Measurements from ENCODE around the gene SUPT16H.

Gene SUPT16H

GRCh38 chr14:21414137-21414631 is 30.4 kb upstream of the SUPT16H start:
- no peak for DNase-seq
- Histone ChIP-seq H3K79me1 (ENCODE audit: low read length) (no peaks in the 10 kb centered on the region), H3K4me3 (ENCODE audit: low read length) (no peak overlapping the region), H2BK5ac (ENCODE audit: low read length) (no peak overlapping the region), H3K4ac (ENCODE audit: low read depth, low read length) (no peak overlapping the region), H3K4me1 (ENCODE audit: control insufficient read depth, low read depth, low read length) (no peaks in the 10 kb centered on the region), H3K23ac (ENCODE audit: low read length) (no peak overlapping the region), H4K5ac (ENCODE audit: low read length) (no peak overlapping the region), H3K36me3 (ENCODE audit: control insufficient read depth, insufficient read depth, low read length) (peaks cover 11% of the 10 kb centered on the region), H3K9ac (ENCODE audit: low read length) (no peak overlapping the region), H2BK120ac (ENCODE audit: low read depth, low read length) (no peak overlapping the region), H3K18ac (ENCODE audit: low read length) (no peak overlapping the region), H4K8ac (ENCODE audit: low read depth, low read length) (no peak overlapping the region), H3K27me3 (ENCODE audit: insufficient read depth, low read length, poor library complexity) (peaks cover 3% of the 10 kb centered on the region), H2BK15ac (replicated peaks; ENCODE audit: low read depth) (no peak overlapping the region), H3K56ac (ENCODE audit: low read length) (no peak overlapping the region), H3K27ac (ENCODE audit: low read depth, low read length) (no peak overlapping the region), H2AK5ac (ENCODE audit: low read length) (no peak overlapping the region), H3K4me2 (ENCODE audit: low read length) (no peak overlapping the region), H3K79me2 (ENCODE audit: control insufficient read depth, insufficient read depth, low read length) (no peaks in the 10 kb centered on the region)
- WGBS (ENCODE audit: extremely low coverage, insufficient coverage, low lambda C conversion rate): no CpG with 5 or more reads among the region's 1 CpG

DNA sequence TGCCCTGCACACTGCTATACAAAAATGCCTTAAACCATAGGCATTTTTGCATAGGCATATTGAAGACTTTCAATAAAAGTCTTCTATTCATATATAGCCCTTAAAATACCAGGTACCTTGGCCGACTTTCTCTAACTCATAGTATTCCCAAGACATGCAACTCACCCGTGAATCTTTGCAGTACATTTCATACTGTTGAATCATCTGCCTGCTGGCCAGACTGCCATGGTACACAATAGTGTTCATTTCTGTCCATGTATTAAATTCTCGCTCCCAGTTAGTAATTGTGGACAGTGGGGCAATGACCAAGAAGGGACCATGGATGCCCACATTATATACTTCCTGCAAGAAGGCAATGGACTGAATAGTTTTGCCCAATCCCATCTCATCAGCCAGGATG is 24.3 kb upstream of the SUPT16H start:
- H3K18ac ChIP-seq (ENCODE audit: low read length): no peak overlapping the region
- H2AK5ac ChIP-seq (ENCODE audit: low read length): no peak overlapping the region
- H3K4me3 ChIP-seq (ENCODE audit: low read length): no peak overlapping the region
- H3K27me3 ChIP-seq (ENCODE audit: insufficient read depth, low read length, poor library complexity): peaks cover 3% of the 10 kb centered on the region
- no peak for DNase-seq
- H2BK5ac ChIP-seq (ENCODE audit: low read length): no peak overlapping the region
- no peak overlapping the region for H3K9ac ChIP-seq (ENCODE audit: low read length)
- no peak overlapping the region for H4K8ac ChIP-seq (ENCODE audit: low read depth, low read length)
- H2BK120ac ChIP-seq (ENCODE audit: low read depth, low read length): no peak overlapping the region
- no peak overlapping the region for H3K23ac ChIP-seq (ENCODE audit: low read length)
- no peak overlapping the region for H2BK15ac ChIP-seq (replicated peaks; ENCODE audit: low read depth)
- no peak overlapping the region for H4K5ac ChIP-seq (ENCODE audit: low read length)
- H3K56ac ChIP-seq (ENCODE audit: low read length): no peak overlapping the region
- no peaks in the 10 kb centered on the region for H3K79me1 ChIP-seq (ENCODE audit: low read length)
- no peak overlapping the region for H3K27ac ChIP-seq (ENCODE audit: low read depth, low read length)
- H3K79me2 ChIP-seq (ENCODE audit: control insufficient read depth, insufficient read depth, low read length): no peaks in the 10 kb centered on the region
- H3K4me1 ChIP-seq (ENCODE audit: control insufficient read depth, low read depth, low read length): no peaks in the 10 kb centered on the region
- WGBS (ENCODE audit: extremely low coverage, insufficient coverage, low lambda C conversion rate): no CpG with 5 or more reads among the region's 3 CpGs
- peaks cover 22% of the 10 kb centered on the region for H3K36me3 ChIP-seq (ENCODE audit: control insufficient read depth, insufficient read depth, low read length)
- no peak overlapping the region for H3K4me2 ChIP-seq (ENCODE audit: low read length)
- no peak overlapping the region for H3K4ac ChIP-seq (ENCODE audit: low read depth, low read length)

DNA sequence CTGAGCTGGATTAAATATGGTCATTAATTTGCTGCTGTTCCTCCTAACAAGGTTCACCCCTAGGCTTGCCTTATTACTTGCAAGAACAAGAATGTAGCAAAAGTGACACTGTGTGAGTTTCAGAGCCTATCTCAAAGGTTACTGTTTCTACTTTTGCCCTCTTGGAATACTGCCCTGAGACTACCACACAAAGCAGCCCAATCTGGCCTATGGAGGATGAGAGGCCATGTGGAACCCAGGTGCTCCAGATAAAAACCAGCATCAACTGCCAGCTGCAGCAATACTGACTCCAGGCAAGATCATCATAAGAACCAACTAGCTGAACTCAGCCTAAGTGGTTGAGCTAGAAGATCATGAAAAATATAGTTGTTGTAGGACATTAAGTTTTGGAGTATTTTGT is 22.4 kb upstream of the SUPT16H start:
- H2BK5ac ChIP-seq (ENCODE audit: low read length): no peak overlapping the region
- no peak overlapping the region for H3K9ac ChIP-seq (ENCODE audit: low read length)
- no peaks in the 10 kb centered on the region for H3K79me1 ChIP-seq (ENCODE audit: low read length)
- H3K23ac ChIP-seq (ENCODE audit: low read length): no peak overlapping the region
- no peak overlapping the region for H4K8ac ChIP-seq (ENCODE audit: low read depth, low read length)
- H3K79me2 ChIP-seq (ENCODE audit: control insufficient read depth, insufficient read depth, low read length): no peaks in the 10 kb centered on the region
- H3K18ac ChIP-seq (ENCODE audit: low read length): no peak overlapping the region
- peaks cover 32% of the 10 kb centered on the region for H3K36me3 ChIP-seq (ENCODE audit: control insufficient read depth, insufficient read depth, low read length)
- no peak overlapping the region for H3K56ac ChIP-seq (ENCODE audit: low read length)
- H3K4me1 ChIP-seq (ENCODE audit: control insufficient read depth, low read depth, low read length): no peaks in the 10 kb centered on the region
- peaks cover 3% of the 10 kb centered on the region for H3K27me3 ChIP-seq (ENCODE audit: insufficient read depth, low read length, poor library complexity)
- DNase-seq: no peak
- H3K4me3 ChIP-seq (ENCODE audit: low read length): no peak overlapping the region
- H3K27ac ChIP-seq (ENCODE audit: low read depth, low read length): no peak overlapping the region
- no peak overlapping the region for H2AK5ac ChIP-seq (ENCODE audit: low read length)
- no peak overlapping the region for H3K4ac ChIP-seq (ENCODE audit: low read depth, low read length)
- no peak overlapping the region for H4K5ac ChIP-seq (ENCODE audit: low read length)
- no peak overlapping the region for H3K4me2 ChIP-seq (ENCODE audit: low read length)
- no peak overlapping the region for H2BK120ac ChIP-seq (ENCODE audit: low read depth, low read length)
- no peak overlapping the region for H2BK15ac ChIP-seq (replicated peaks; ENCODE audit: low read depth)

GRCh38 chr14:21405097-21405496 is 21.3 kb upstream of the SUPT16H start:
- no peak overlapping the region for H3K4me3 ChIP-seq (ENCODE audit: low read length)
- no peak overlapping the region for H2BK15ac ChIP-seq (replicated peaks; ENCODE audit: low read depth)
- no peak overlapping the region for H2BK5ac ChIP-seq (ENCODE audit: low read length)
- no peaks in the 10 kb centered on the region for H3K79me1 ChIP-seq (ENCODE audit: low read length)
- WGBS (ENCODE audit: extremely low coverage, insufficient coverage, low lambda C conversion rate): no CpG with 5 or more reads among the region's 3 CpGs
- H3K79me2 ChIP-seq (ENCODE audit: control insufficient read depth, insufficient read depth, low read length): no peaks in the 10 kb centered on the region
- no peak overlapping the region for H2BK120ac ChIP-seq (ENCODE audit: low read depth, low read length)
- H4K8ac ChIP-seq (ENCODE audit: low read depth, low read length): no peak overlapping the region
- H2AK5ac ChIP-seq (ENCODE audit: low read length): no peak overlapping the region
- H3K18ac ChIP-seq (ENCODE audit: low read length): no peak overlapping the region
- H3K4me2 ChIP-seq (ENCODE audit: low read length): no peak overlapping the region
- H3K4ac ChIP-seq (ENCODE audit: low read depth, low read length): no peak overlapping the region
- H3K27ac ChIP-seq (ENCODE audit: low read depth, low read length): no peak overlapping the region
- H3K56ac ChIP-seq (ENCODE audit: low read length): no peak overlapping the region
- no peak overlapping the region for H3K23ac ChIP-seq (ENCODE audit: low read length)
- no peaks in the 10 kb centered on the region for H3K4me1 ChIP-seq (ENCODE audit: control insufficient read depth, low read depth, low read length)
- no peak overlapping the region for H3K9ac ChIP-seq (ENCODE audit: low read length)
- H3K36me3 ChIP-seq (ENCODE audit: control insufficient read depth, insufficient read depth, low read length): peaks cover 38% of the 10 kb centered on the region
- DNase-seq: no peak
- peaks cover 3% of the 10 kb centered on the region for H3K27me3 ChIP-seq (ENCODE audit: insufficient read depth, low read length, poor library complexity)
- H4K5ac ChIP-seq (ENCODE audit: low read length): no peak overlapping the region

- H3K23ac ChIP-seq (ENCODE audit: low read length): no peak overlapping the region
- no peak overlapping the region for H3K4ac ChIP-seq (ENCODE audit: low read depth, low read length)
- H2BK15ac ChIP-seq (replicated peaks; ENCODE audit: low read depth): no peak overlapping the region
- H3K79me1 ChIP-seq (ENCODE audit: low read length): no peaks in the 10 kb centered on the region
- no peak overlapping the region for H4K5ac ChIP-seq (ENCODE audit: low read length)
- H3K4me1 ChIP-seq (ENCODE audit: control insufficient read depth, low read depth, low read length): no peaks in the 10 kb centered on the region
- no peak overlapping the region for H2AK5ac ChIP-seq (ENCODE audit: low read length)
- H2BK5ac ChIP-seq (ENCODE audit: low read length): no peak overlapping the region
- no peak overlapping the region for H3K4me3 ChIP-seq (ENCODE audit: low read length)
- no peak overlapping the region for H3K4me2 ChIP-seq (ENCODE audit: low read length)
- WGBS (ENCODE audit: extremely low coverage, insufficient coverage, low lambda C conversion rate): no CpG with 5 or more reads among the region's 5 CpGs
- H3K79me2 ChIP-seq (ENCODE audit: control insufficient read depth, insufficient read depth, low read length): no peaks in the 10 kb centered on the region
- no peaks in the 10 kb centered on the region for H3K27me3 ChIP-seq (ENCODE audit: insufficient read depth, low read length, poor library complexity)
- no peak overlapping the region for H3K18ac ChIP-seq (ENCODE audit: low read length)
- peaks cover 39% of the 10 kb centered on the region for H3K36me3 ChIP-seq (ENCODE audit: control insufficient read depth, insufficient read depth, low read length)
- no peak overlapping the region for H3K9ac ChIP-seq (ENCODE audit: low read length)
- DNase-seq: no peak
- H4K8ac ChIP-seq (ENCODE audit: low read depth, low read length): no peak overlapping the region
- H2BK120ac ChIP-seq (ENCODE audit: low read depth, low read length): no peak overlapping the region
- no peak overlapping the region for H3K56ac ChIP-seq (ENCODE audit: low read length)
- H3K27ac ChIP-seq (ENCODE audit: low read depth, low read length): no peak overlapping the region
These were observed 15.6 kb upstream of the SUPT16H start for GRCh38 chr14:21399311-21399870.

- Histone ChIP-seq H2AK5ac (ENCODE audit: low read length) (no peak overlapping the region), H3K4ac (ENCODE audit: low read depth, low read length) (no peak overlapping the region), H2BK5ac (ENCODE audit: low read length) (no peak overlapping the region), H3K56ac (ENCODE audit: low read length) (no peak overlapping the region), H3K4me3 (ENCODE audit: low read length) (no peak overlapping the region), H3K79me1 (ENCODE audit: low read length) (no peaks in the 10 kb centered on the region), H4K5ac (ENCODE audit: low read length) (no peak overlapping the region), H3K9ac (ENCODE audit: low read length) (no peak overlapping the region), H3K23ac (ENCODE audit: low read length) (no peak overlapping the region), H3K4me2 (ENCODE audit: low read length) (no peak overlapping the region), H2BK15ac (replicated peaks; ENCODE audit: low read depth) (no peak overlapping the region), H3K4me1 (ENCODE audit: control insufficient read depth, low read depth, low read length) (no peaks in the 10 kb centered on the region), H3K36me3 (ENCODE audit: control insufficient read depth, insufficient read depth, low read length) (peaks cover 42% of the 10 kb centered on the region), H2BK120ac (ENCODE audit: low read depth, low read length) (no peak overlapping the region), H3K18ac (ENCODE audit: low read length) (no peak overlapping the region), H3K79me2 (ENCODE audit: control insufficient read depth, insufficient read depth, low read length) (no peaks in the 10 kb centered on the region), H3K27me3 (ENCODE audit: insufficient read depth, low read length, poor library complexity) (no peaks in the 10 kb centered on the region), H3K27ac (ENCODE audit: low read depth, low read length) (no peak overlapping the region), H4K8ac (ENCODE audit: low read depth, low read length) (no peak overlapping the region)
- WGBS (ENCODE audit: extremely low coverage, insufficient coverage, low lambda C conversion rate): no CpG with 5 or more reads among the region's 4 CpGs
- no peak for DNase-seq
These were observed 15.1 kb upstream of the SUPT16H start for GRCh38 chr14:21398901-21399300.
